ENCODE measurements around the gene RBM39. TPM values are rescaled to one million over a fixed set of nuclear protein-coding genes. Genes with fewer than 3 reads are reported as not detected.

RBM39 gene
- total and polyA plus RNA-seq, 9 of the 15 experiments (the other 6 are each of a cell fraction or from before 2014, with no cell fraction given), result 143 to 319 (median 228) TPM

DNA sequence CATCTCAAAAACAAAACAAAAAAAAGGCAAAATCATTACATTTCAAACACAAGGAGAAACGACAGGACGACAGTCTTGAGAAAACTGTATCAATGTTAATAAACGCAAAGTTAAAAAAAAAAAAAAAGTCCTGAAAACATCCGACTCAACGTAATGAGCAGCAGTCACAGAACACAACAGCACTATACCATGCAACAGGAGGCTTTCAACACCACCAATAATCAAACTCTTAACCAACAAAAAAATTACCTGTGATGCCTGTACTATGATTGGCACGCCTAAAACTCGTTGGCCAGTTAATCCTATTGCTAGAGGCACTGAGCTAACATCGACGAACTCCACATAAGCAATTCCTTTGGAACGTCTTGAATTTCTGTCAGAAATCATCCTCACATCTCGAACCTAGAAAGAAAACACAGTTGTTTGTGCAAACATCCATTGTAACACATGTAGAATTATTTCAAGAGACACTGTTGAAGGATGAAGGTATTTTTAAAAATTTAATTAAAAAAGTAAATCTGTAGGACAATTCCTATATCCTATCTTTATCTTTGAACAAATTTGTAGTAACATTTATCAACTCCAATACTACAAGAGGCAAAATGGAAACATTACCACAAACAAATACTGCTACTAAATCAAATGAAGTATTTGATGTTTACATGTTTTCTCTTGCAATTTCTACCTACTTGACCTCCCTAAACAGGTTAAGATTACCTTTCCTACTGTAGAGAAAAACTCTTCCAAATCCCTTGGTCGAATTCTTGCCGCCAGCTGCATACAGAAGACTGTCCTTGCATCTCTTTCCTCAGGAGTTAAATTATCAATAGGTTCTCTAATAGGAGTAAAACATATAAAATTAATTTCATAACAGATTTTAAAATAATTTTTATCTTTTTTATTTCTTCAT is 17.5 kb downstream of the RBM39 start:
- Histone ChIP-seq H3K9me1 (ENCODE audit: control insufficient read depth, insufficient read depth, low read length) (no peaks in the 10 kb centered on the region), H2AFZ (ENCODE audit: low read depth, low read length) (no peak overlapping the region), H3K79me2 (ENCODE audit: control insufficient read depth, insufficient read depth, low read length) (peaks cover 86% of the 10 kb centered on the region), H3K9me3 (replicated peaks; ENCODE audit: control insufficient read depth, insufficient read depth, low read depth, low read length) (no peaks in the 10 kb centered on the region), H3K27ac (ENCODE audit: extremely low read depth, low read depth, low read length) (no peak overlapping the region), H4K20me1 (replicated peaks; ENCODE audit: control insufficient read depth, insufficient read depth, low read length) (peaks cover 20% of the 10 kb centered on the region), H3K4me1 (replicated peaks in 1 of 2; ENCODE audit: control insufficient read depth in 2 of 2, insufficient read depth in 2 of 2, low read length in 2 of 2) (no peaks in the 10 kb centered on the region), H3K4me3 (no peak overlapping the region), H3K4me2 (ENCODE audit: insufficient read depth, low read length) (no peak overlapping the region), H3K9ac (ENCODE audit: insufficient read depth in 1 of 2, low read depth in 2 of 2, low read length in 2 of 2) (no peak overlapping the region), H3K36me3 (ENCODE audit: control insufficient read depth, insufficient read depth, low read length) (peaks cover 95% of the 10 kb centered on the region), H3K27me3 (ENCODE audit: control insufficient read depth in 2 of 2, insufficient read depth in 2 of 2, low read length in 2 of 2) (no peaks in the 10 kb centered on the region)
- peak; percentile 3 for TF ChIP-seq RBFOX2 (IDR thresholded peaks at IDR 0.05; ENCODE audit: low read depth, low read length)
- no peak for TF ChIP-seq ZNF121 (CRISPR knock-in tag; conservative IDR thresholded peaks at IDR 0.05)
- no peak for TF ChIP-seq NFIC (IDR thresholded peaks at IDR 0.05)
- no peak for TF ChIP-seq RB1 (IDR thresholded peaks at IDR 0.05; ENCODE audit: low read depth)
- TF ChIP-seq SUPT5H (IDR thresholded peaks at IDR 0.05), result peak; percentile 46
- no peak for TF ChIP-seq SAP30 (IDR thresholded peaks at IDR 0.05; ENCODE audit: borderline replicate concordance, insufficient read depth, low read depth, low read length, poor library complexity, severe bottlenecking)
- no peak for TF ChIP-seq MED1 (CRISPR knock-in tag; IDR thresholded peaks at IDR 0.05; ENCODE audit: borderline replicate concordance)
- TF ChIP-seq MAFG (tag; conservative IDR thresholded peaks at IDR 0.05), result 0 out of 2 replicates have a peak, but pooled peaks have one; percentile 16
- TF ChIP-seq, protein P1, sequence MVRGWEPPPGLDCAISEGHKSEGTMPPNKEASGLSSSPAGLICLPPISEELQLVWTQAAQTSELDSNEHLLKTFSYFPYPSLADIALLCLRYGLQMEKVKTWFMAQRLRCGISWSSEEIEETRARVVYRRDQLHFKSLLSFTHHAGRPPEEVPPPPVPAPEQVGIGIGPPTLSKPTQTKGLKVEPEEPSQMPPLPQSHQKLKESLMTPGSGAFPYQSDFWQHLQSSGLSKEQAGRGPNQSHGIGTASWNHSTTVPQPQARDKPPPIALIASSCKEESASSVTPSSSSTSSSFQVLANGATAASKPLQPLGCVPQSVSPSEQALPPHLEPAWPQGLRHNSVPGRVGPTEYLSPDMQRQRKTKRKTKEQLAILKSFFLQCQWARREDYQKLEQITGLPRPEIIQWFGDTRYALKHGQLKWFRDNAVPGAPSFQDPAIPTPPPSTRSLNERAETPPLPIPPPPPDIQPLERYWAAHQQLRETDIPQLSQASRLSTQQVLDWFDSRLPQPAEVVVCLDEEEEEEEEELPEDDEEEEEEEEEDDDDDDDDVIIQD (CRISPR knock-in tag; IDR thresholded peaks at IDR 0.05), result no peak
- TF ChIP-seq, protein P2, sequence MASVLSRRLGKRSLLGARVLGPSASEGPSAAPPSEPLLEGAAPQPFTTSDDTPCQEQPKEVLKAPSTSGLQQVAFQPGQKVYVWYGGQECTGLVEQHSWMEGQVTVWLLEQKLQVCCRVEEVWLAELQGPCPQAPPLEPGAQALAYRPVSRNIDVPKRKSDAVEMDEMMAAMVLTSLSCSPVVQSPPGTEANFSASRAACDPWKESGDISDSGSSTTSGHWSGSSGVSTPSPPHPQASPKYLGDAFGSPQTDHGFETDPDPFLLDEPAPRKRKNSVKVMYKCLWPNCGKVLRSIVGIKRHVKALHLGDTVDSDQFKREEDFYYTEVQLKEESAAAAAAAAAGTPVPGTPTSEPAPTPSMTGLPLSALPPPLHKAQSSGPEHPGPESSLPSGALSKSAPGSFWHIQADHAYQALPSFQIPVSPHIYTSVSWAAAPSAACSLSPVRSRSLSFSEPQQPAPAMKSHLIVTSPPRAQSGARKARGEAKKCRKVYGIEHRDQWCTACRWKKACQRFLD (CRISPR knock-in tag; IDR thresholded peaks at IDR 0.05), result no peak
- peak; percentile 26; the same call in 1 of the 2 replicates for TF ChIP-seq C11orf30 (IDR thresholded peaks at IDR 0.05; ENCODE audit: low read depth)
- peak; percentile 43 for TF ChIP-seq ZNF316 (IDR thresholded peaks at IDR 0.05)
- no peak for TF ChIP-seq ATF7 (IDR thresholded peaks at IDR 0.05)
- TF ChIP-seq POLR2A (conservative IDR thresholded peaks at IDR 0.05), result peak; percentile 10; the same call in 1 of the 2 replicates
- TF ChIP-seq POLR2AphosphoS5 (IDR thresholded peaks at IDR 0.05; ENCODE audit: control insufficient read depth, insufficient read depth, low read depth, low read length), result peak; percentile 40; the same call in 1 of the 2 replicates
- no TSS peak for BruUV-seq (replicated peaks)
- FAIRE-seq (no peak), DNase-seq (ENCODE audit: extremely low read depth in 1 of 4, low spot score in 3 of 4) (no peak), ATAC-seq (no peak)
- CTCF ChIA-PET (ENCODE audit: low intra/inter-chr PET ratio), result no interaction called here
- POLR2A ChIA-PET, result interaction anchor here (0.6 to 7.4 kb wide), 9 partner anchors 8 to 455 kb away, joined by 3 to 102 read pairs (median 5); partner anchors contain the start of genes NFS1, RBM39 and ROMO1
- intact Hi-C loops (cut with micrococcal nuclease), result no loop called here
- WGBS (ENCODE audit: insufficient coverage, low coverage, missing lambda C conversion rate), result 91% methylated on average over 13 of the region's 13 CpGs
- in situ Hi-C loops (cut with MboI), result no loop called here
